WI38 (cell line): ENCODE measurements around the gene PLCG2.

Experiments
- H3K4me3 ChIP-seq: 2 replicates; pipeline ENCODE4 v1.5.1; 2011; ENCODE audit warnings: low read depth, mild to moderate bottlenecking, control low read depth, low read length
- CTCF ChIP-seq: IDR thresholded peaks from 2 replicates; pipeline ENCODE4 v1.5.1; 2012; ENCODE audit warnings: low read depth, mild to moderate bottlenecking, control low read depth, low read length

The PLCG2 gene

DNA sequence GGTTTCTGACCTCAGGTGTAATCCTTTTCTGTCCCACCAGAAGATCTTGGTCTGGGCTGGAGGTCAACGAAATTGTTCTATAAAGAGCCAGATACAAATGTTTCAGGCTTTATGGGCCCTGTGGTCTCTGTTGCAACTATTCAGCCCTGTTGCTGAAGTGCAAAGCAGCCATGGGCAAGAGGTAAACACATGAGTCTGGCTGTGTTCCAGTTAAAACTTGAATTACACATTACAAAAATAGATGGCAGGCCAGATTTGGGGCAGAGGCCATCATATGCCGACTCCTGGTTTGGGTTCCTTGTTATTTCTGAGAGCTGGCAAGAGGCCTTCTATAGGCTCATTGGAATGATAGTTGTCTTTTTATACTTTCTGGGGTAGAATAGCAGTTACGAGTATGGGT lies 117.8 kb downstream of the PLCG2 start:
- H3K4me3 ChIP-seq: no peak overlapping the region
- no peak for TF ChIP-seq CTCF

DNA sequence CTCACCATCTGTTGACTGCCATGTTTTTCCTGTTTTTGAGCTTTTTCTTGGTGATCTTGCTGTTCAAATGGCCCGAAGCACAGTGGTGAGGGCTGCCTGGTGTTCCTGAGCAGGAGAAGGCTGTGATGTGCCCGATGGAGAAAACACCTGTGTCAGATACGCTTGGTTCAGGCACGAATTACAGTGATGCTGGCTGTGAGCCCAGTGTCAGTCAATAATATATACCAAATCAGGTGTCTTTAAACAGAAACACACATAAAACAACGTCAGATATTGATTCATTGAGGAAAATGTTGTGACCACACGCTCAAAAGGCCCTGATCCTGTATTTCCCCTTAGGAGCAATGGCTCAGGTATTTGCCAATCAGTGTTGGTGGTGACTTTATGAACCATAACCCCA lies 120.5 kb downstream of the PLCG2 start:
- H3K4me3 ChIP-seq: no peak overlapping the region
- TF ChIP-seq CTCF: no peak

DNA sequence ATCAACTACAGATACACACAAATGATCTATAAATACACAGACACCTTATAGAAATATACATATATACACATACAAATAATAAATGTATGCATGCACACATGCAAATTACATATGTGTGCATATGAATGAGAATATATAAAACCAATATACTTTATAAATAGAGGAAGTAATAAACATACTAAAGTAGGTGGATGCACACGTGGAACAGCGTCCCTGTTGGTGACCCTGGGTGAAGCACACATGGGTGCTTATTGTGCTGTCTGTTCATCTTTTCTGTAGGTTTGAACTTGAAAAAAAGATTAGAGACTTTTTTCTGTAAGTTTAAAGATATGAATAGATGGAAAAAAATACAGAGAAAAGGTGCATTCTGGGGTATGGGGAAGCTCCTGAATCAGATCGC lies 120.9 kb downstream of the PLCG2 start:
- no peak for TF ChIP-seq CTCF
- H3K4me3 ChIP-seq: no peak overlapping the region

GRCh38 chr16:81900456-81900855 lies 121.4 kb downstream of the PLCG2 start:
- no peak overlapping the region for H3K4me3 ChIP-seq
- TF ChIP-seq CTCF: no peak

GRCh38 chr16:81901484-81901883 lies 122.4 kb downstream of the PLCG2 start:
- no peak for TF ChIP-seq CTCF
- H3K4me3 ChIP-seq: no peak overlapping the region

DNA sequence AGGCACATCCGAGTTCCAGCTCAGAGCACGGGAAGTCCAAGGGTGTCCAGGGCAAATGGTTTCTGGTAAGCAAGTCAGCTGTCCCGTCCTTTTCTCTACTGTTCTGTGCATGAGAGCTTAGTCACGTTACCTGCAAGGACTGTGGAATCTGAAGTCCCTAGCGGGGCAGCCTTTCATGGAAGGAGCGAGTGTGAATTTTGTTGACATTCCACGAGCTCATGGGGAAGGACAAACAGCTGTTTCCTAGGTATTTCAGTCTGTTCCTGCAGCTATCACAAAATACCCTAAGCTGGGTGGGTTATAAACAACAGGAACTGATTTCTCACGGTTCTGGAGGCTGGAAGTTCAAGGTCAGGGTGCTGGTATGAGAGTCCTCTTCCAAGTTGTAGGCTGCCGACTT lies 122.9 kb downstream of the PLCG2 start:
- no peak for TF ChIP-seq CTCF
- H3K4me3 ChIP-seq: no peak overlapping the region

DNA sequence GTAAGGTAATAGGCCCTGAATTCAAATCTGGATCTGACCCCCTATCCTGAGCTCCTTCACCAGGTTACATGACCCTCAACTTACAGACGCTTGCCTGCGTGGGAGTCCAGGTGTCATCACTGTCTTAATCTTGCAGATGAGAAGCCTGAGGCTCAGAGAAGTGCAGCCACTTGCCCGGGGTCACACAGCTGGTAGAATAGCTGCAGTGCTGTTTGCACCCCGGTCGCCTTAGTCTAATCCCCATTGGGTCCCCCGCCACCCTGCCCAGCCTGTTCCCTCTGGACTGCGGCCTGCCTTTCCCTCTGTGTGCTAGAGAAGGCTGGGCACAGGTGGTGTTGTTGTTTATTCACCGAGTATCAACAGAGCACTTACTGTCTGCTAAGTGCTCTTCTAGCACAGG lies 125.2 kb downstream of the PLCG2 start:
- TF ChIP-seq CTCF: no peak
- no peak overlapping the region for H3K4me3 ChIP-seq
